Urinary bladder (tissue), 4 donors: Measurements from ENCODE around the gene ADAMTS6. TPM values are rescaled to one million over a fixed set of nuclear protein-coding genes. Genes with fewer than 3 reads are reported as not detected.

Experiments
- DNase-seq: peaks from one replicate; pipeline ENCODE4 v3.0.0-alpha.2; 2015; ENCODE audit errors: extremely low spot score
- H3K27ac ChIP-seq: one replicate; pipeline ENCODE4 v1.5.1; 2013; ENCODE audit warnings: low read depth, mild to moderate bottlenecking, moderate library complexity
- H3K36me3 ChIP-seq: one replicate; pipeline ENCODE4 v1.6.1; 2013; ENCODE audit warnings: mild to moderate bottlenecking, moderate library complexity; ENCODE audit not compliant: insufficient read depth
- H3K4me1 ChIP-seq: one replicate; pipeline ENCODE4 v1.6.1; 2013; ENCODE audit warnings: mild to moderate bottlenecking, moderate library complexity; ENCODE audit not compliant: insufficient read depth
- H3K4me3 ChIP-seq: one replicate; pipeline ENCODE4 v1.5.1; 2013; ENCODE audit warnings: low read depth, low read length
- WGBS: extraction: QIAGEN DNeasy Blood & Tissue Kit; methylation state at CpG from one replicate; pipeline ENCODE4 v1.1.7; 2013; 5-methylcytosine and 5-hydroxymethylcytosine counted together
- polyA plus RNA-seq: library from polyadenylated mRNA; stranded (reverse); fragments of 200-250 nt; gene quantifications from one replicate; pipeline ENCODE4 v1.2.3, GENCODE V29; 2013
- total RNA-seq: library from RNA; depleted of rRNA; stranded (reverse); fragments of >200 nt; gene quantifications from one replicate; pipeline ENCODE4 v1.2.3, GENCODE V29; 2014
- donor health status: healthy with polysubstance abuse.
- donor health status: healthy.

The ADAMTS6 gene
- total and polyA plus RNA-seq, 2 donors = 2.6 to 23.1 TPM

GRCh38 chr5:65120371-65120967 is 361.3 kb downstream of the ADAMTS6 start:
- H3K4me3 ChIP-seq = no peak overlapping the region
- 40% methylated on average over 2 of the region's 2 CpGs for WGBS
- no peak for DNase-seq

GRCh38 chr5:65117525-65117924 is 364.2 kb downstream of the ADAMTS6 start:
- Histone ChIP-seq H3K4me1 (no peaks in the 10 kb centered on the region), H3K27ac (no peak overlapping the region), H3K4me3 (no peak overlapping the region), H3K36me3 (no peaks in the 10 kb centered on the region)
- 84% methylated on average over 2 of the region's 2 CpGs for WGBS
- no peak for DNase-seq

More at GRCh38 chr5:65120371-65120967, 361.3 kb downstream of the ADAMTS6 start:
- no peak overlapping the region for H3K27ac ChIP-seq
- no peaks in the 10 kb centered on the region for H3K36me3 ChIP-seq
- no peaks in the 10 kb centered on the region for H3K4me1 ChIP-seq

GRCh38 chr5:65113771-65114170 is 367.9 kb downstream of the ADAMTS6 start:
- Histone ChIP-seq H3K36me3 (no peaks in the 10 kb centered on the region), H3K4me1 (no peaks in the 10 kb centered on the region), H3K27ac (no peak overlapping the region), H3K4me3 (no peak overlapping the region)
- no peak for DNase-seq
- WGBS = 63% methylated on average over 2 of the region's 2 CpGs

GRCh38 chr5:65111961-65112658 is 369.6 kb downstream of the ADAMTS6 start:
- Histone ChIP-seq H3K4me1 (no peaks in the 10 kb centered on the region), H3K4me3 (no peak overlapping the region), H3K27ac (no peak overlapping the region), H3K36me3 (no peaks in the 10 kb centered on the region)
- WGBS = 89% methylated on average over 12 of the region's 12 CpGs
- DNase-seq = no peak

- H3K4me3 ChIP-seq = no peak overlapping the region
- no peaks in the 10 kb centered on the region for H3K4me1 ChIP-seq
- H3K27ac ChIP-seq = no peak overlapping the region
- WGBS = 76% methylated on average over 3 of the region's 3 CpGs
- DNase-seq = no peak
- no peaks in the 10 kb centered on the region for H3K36me3 ChIP-seq
Observed at GRCh38 chr5:65108786-65109743, 372.7 kb downstream of the ADAMTS6 start.

- no peaks in the 10 kb centered on the region for H3K4me1 ChIP-seq
- no peak overlapping the region for H3K4me3 ChIP-seq
- 96% methylated on average over 4 of the region's 4 CpGs for WGBS
- no peak for DNase-seq
- no peaks in the 10 kb centered on the region for H3K36me3 ChIP-seq
- no peak overlapping the region for H3K27ac ChIP-seq
Observed at GRCh38 chr5:65105301-65105700, 376.4 kb downstream of the ADAMTS6 start.

- H3K36me3 ChIP-seq = no peaks in the 10 kb centered on the region
- H3K4me3 ChIP-seq = no peak overlapping the region
- WGBS = 80% methylated on average over 2 of the region's 2 CpGs
- no peaks in the 10 kb centered on the region for H3K4me1 ChIP-seq
- DNase-seq = no peak
- no peak overlapping the region for H3K27ac ChIP-seq
Observed at GRCh38 chr5:65104831-65105230, 376.9 kb downstream of the ADAMTS6 start.

- peak overlapping the region; percentile 51 for H3K4me3 ChIP-seq
- no peaks in the 10 kb centered on the region for H3K4me1 ChIP-seq
- DNase-seq = no peak
- no peak overlapping the region for H3K27ac ChIP-seq
- 61% methylated on average over 15 of the region's 15 CpGs for WGBS
- no peaks in the 10 kb centered on the region for H3K36me3 ChIP-seq
Observed at GRCh38 chr5:65103756-65104440, 377.8 kb downstream of the ADAMTS6 start.

- WGBS = under 1% methylated on average over 55 of the region's 55 CpGs
- Histone ChIP-seq H3K4me1 (no peaks in the 10 kb centered on the region), H3K27ac (peak overlapping the region; percentile 85), H3K36me3 (no peaks in the 10 kb centered on the region), H3K4me3 (peak overlapping the region; percentile 51)
- DNase-seq = peak; percentile 64
Observed at GRCh38 chr5:65102976-65103711, 378.6 kb downstream of the ADAMTS6 start.

GRCh38 chr5:65102371-65102975 is 379.2 kb downstream of the ADAMTS6 start:
- H3K36me3 ChIP-seq = no peaks in the 10 kb centered on the region
- 32% methylated on average over 17 of the region's 17 CpGs for WGBS

GRCh38 chr5:65101632-65102100 is 380.1 kb downstream of the ADAMTS6 start:
- WGBS = 49% methylated on average over 8 of the region's 8 CpGs
- Histone ChIP-seq H3K27ac (peak overlapping the region; percentile 61), H3K4me3 (no peak overlapping the region), H3K36me3 (no peaks in the 10 kb centered on the region), H3K4me1 (no peaks in the 10 kb centered on the region)
- DNase-seq = no peak

More at GRCh38 chr5:65102371-65102975, 379.2 kb downstream of the ADAMTS6 start:
- no peak for DNase-seq
- H3K27ac ChIP-seq = peak overlapping the region; percentile 85
- no peaks in the 10 kb centered on the region for H3K4me1 ChIP-seq
- peak overlapping the region; percentile 51 for H3K4me3 ChIP-seq

GRCh38 chr5:65100911-65101631 is 380.6 kb downstream of the ADAMTS6 start:
- no peak overlapping the region for H3K4me3 ChIP-seq
- no peak for DNase-seq
- H3K4me1 ChIP-seq = no peaks in the 10 kb centered on the region
- no peaks in the 10 kb centered on the region for H3K36me3 ChIP-seq
- peak overlapping the region; percentile 61 for H3K27ac ChIP-seq
- WGBS = 64% methylated on average over 9 of the region's 9 CpGs
